GM23248 (cell line): ENCODE results near the gene CACNA1D. TPM values are rescaled to one million over a fixed set of nuclear protein-coding genes. Genes with fewer than 3 reads are reported as not detected.
"Not testable (repeated sequence)": the region's sequence is repeated elsewhere in the genome, so short reads cannot be mapped to it uniquely, and the experiment has no call there.

Source experiments
- DNase-seq: peaks from one replicate; pipeline ENCODE4 v3.0.0-alpha.2; 2015
- H2AFZ ChIP-seq: fragments of 200-600 bp; sonication (generic); 2 replicates; pipeline ENCODE4 v1.6.1; 2016; ENCODE audit warnings: antibody characterized with exemption
- H3F3A ChIP-seq: fragments of 200-600 bp; sonication (generic); 2 replicates; pipeline ENCODE4 v1.6.1; 2016; ENCODE audit warnings: mild to moderate bottlenecking, antibody characterized with exemption, mixed run types; ENCODE audit not compliant: insufficient read depth
- H3K27ac ChIP-seq: fragments of 200-600 bp; sonication (generic); 2 replicates; pipeline ENCODE4 v1.5.1; 2016; ENCODE audit warnings: mild to moderate bottlenecking
- H3K27me3 ChIP-seq: fragments of 200-600 bp; sonication (generic); replicated peaks from 2 replicates; pipeline ENCODE4 v1.6.1; 2016; ENCODE audit warnings: mild to moderate bottlenecking; ENCODE audit not compliant: insufficient read depth
- H3K36me3 ChIP-seq: fragments of 200-600 bp; sonication (generic); 2 replicates; pipeline ENCODE4 v1.6.1; 2016; ENCODE audit warnings: low read depth, mild to moderate bottlenecking
- H3K4me1 ChIP-seq: fragments of 200-600 bp; sonication (generic); 2 replicates; pipeline ENCODE4 v1.6.1; 2016; ENCODE audit warnings: mild to moderate bottlenecking; ENCODE audit not compliant: insufficient read depth
- H3K4me2 ChIP-seq: fragments of 200-600 bp; sonication (generic); one replicate; pipeline ENCODE4 v1.6.1; 2016; ENCODE audit warnings: mild to moderate bottlenecking; ENCODE audit not compliant: unreplicated experiment
- H3K4me3 ChIP-seq: fragments of 200-600 bp; sonication (generic); 2 replicates; pipeline ENCODE4 v1.5.1; 2016; ENCODE audit warnings: mild to moderate bottlenecking
- H3K79me2 ChIP-seq: fragments of 200-600 bp; sonication (generic); 2 replicates; pipeline ENCODE4 v1.6.1; 2016; ENCODE audit warnings: mild to moderate bottlenecking; ENCODE audit not compliant: insufficient read depth
- H3K9ac ChIP-seq: fragments of 200-600 bp; sonication (generic); 2 replicates; pipeline ENCODE4 v1.6.1; 2016; ENCODE audit warnings: mild to moderate bottlenecking
- H3K9me2 ChIP-seq: fragments of 200-600 bp; sonication (generic); 2 replicates; pipeline ENCODE4 v1.6.1; 2016; ENCODE audit warnings: mixed run types, mild to moderate bottlenecking, moderate library complexity; ENCODE audit not compliant: insufficient read depth
- H3K9me3 ChIP-seq: fragments of 200-600 bp; sonication (generic); one replicate; pipeline ENCODE4 v1.6.1; 2017; ENCODE audit warnings: low read depth
- H4K20me1 ChIP-seq: fragments of 200-600 bp; sonication (generic); 2 replicates; pipeline ENCODE4 v1.6.0; 2016; ENCODE audit not compliant: insufficient read depth
- EZH2 ChIP-seq: fragments of 200-600 bp; sonication (generic); IDR thresholded peaks from 2 replicates; pipeline ENCODE4 v1.6.1; 2018; ENCODE audit warnings: antibody characterized with exemption, mild to moderate bottlenecking; ENCODE audit not compliant: insufficient read depth, poor library complexity, severe bottlenecking
- EZH2phosphoT487 ChIP-seq: fragments of 200-600 bp; sonication (generic); IDR thresholded peaks from 2 replicates; pipeline ENCODE4 v1.6.1; 2018; ENCODE audit warnings: antibody characterized with exemption, moderate library complexity, mild to moderate bottlenecking, low read depth; ENCODE audit not compliant: insufficient read depth
- WGBS, 2 experiments: methylation state at CpG; one replicate each; pipeline ENCODE4 v1.1.6; 2015 to 2017; ENCODE audit warnings: low lambda C conversion rate in 2 of 2, low coverage in 1 of 2; ENCODE audit errors: missing lambda C conversion rate in 2 of 2; 5-methylcytosine and 5-hydroxymethylcytosine counted together
- in situ Hi-C: fragments of 300-500 bp; cut with MboI; formaldehyde crosslinking; loops from 2 replicates; pipeline ENCODE4 v1.15.0; 2020
- polyA plus RNA-seq: library from polyadenylated mRNA; unstranded; fragments of >200 nt; fragmentation: Nextera tagmentation; extraction: Ambion mirVana; gene quantifications from 2 replicates; pipeline ENCODE4 v1.2.1, GENCODE V29; 2016
- total RNA-seq: library from RNA; depleted of rRNA; stranded (reverse); fragments of >200 nt; shearing (Covaris generic); gene quantifications from 2 replicates; pipeline ENCODE4 v1.2.3, GENCODE V29; 2014; rRNA removed

Gene CACNA1D
- total RNA-seq (not detected in 2 replicates), polyA plus RNA-seq (not detected in 2 replicates)

DNA sequence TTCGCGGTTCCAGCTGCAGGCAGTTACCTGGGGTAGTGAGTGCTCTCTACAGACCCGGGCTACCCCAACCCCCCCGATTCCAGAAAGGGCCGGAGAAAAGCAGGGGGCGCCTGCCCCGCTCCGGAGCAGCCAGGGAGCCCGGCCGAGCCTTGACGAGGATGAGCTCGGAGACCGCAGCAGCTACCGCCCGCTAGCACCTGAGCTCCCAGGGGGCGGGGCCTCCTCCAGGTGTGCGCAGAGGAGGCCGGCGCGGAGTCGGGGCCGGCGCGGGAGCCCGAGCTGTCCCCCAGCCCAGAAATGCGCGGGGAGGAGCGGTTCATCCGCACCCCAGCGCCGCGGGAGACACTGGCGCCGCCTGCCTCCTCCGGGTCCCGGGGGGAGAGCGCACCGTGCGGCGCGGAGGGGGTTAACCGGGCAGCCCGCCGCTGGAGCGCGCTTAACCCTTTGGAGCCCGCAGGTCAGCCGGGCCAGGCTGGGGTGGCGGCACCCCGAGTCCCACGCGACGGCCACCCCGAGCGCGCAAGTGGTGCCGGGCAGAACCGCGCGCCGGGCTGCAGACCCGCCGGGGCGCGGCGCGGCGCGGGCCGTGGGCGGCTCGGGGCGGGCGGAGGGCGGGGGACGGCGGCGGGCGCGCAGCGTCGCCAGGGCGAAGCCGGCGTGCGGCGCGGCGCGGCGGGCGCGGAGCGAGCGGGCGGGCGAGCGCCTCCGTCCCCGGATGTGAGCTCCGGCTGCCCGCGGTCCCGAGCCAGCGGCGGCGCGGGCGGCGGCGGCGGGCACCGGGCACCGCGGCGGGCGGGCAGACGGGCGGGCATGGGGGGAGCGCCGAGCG is at the start of gene CACNA1D:
TSS of gene CACNA1D (plus strand) at position 649 of the 829 bp plus-strand sequence. CDS start 556 bp downstream, outside the sequence.
- Histone ChIP-seq H3K9me3 (no peaks in the 10 kb centered on the region), H3K27me3 (peaks cover 34% of the 10 kb centered on the region), H3K4me1 (no peaks in the 10 kb centered on the region), H3K9ac (no peak within 1 kb of the TSS), H3K9me2 (no peaks in the 10 kb centered on the region), H3F3A (no peaks in the 10 kb centered on the region), H3K4me3 (peak within 1 kb of the TSS; percentile 35; the same call in 1 of the 2 replicates), H3K79me2 (no peaks in the 10 kb centered on the region), H3K27ac (no peak within 1 kb of the TSS), H2AFZ (0 out of 2 replicates have a peak within 1 kb of the TSS, but pooled peaks have one; percentile 4), H4K20me1 (no peaks in the 10 kb centered on the region), H3K36me3 (no peaks in the 10 kb centered on the region), H3K4me2 (peak within 1 kb of the TSS; percentile 39)
- peak; percentile 42 for DNase-seq
- in situ Hi-C loops: no loop called here
- TF ChIP-seq EZH2phosphoT487: no peak
- TF ChIP-seq EZH2: no peak
- WGBS, 2 experiments: 3 to 7% methylated on average over 37 to 78 of the region's 122 CpGs

DNA sequence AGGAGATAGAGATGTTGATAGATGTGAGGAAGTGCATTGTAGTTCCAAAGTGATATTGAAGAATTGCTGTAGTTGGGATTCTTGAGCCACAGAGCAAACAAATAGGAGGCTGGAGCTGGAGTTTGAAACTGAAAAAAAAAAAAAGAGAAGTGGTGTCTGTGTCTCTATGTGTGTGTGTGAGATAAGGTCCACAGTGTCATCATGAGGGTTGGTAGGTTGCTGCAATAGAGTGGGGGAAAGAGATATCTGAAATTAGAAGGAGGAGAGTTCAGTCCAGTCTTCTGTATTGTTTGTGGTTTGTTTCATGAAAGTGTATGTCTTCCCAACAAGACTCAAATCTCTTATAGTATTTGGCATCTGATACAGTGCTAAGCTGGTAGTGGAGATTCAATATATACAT is 37.3 kb upstream of the CACNA1D start:
- Histone ChIP-seq H3K9ac (no peak overlapping the region), H3K27me3 (no peaks in the 10 kb centered on the region), H3K36me3 (no peaks in the 10 kb centered on the region), H3K4me1 (no peaks in the 10 kb centered on the region), H3K4me2 (no peak overlapping the region), H4K20me1 (no peaks in the 10 kb centered on the region), H3K79me2 (no peaks in the 10 kb centered on the region), H3K27ac (no peak overlapping the region), H3K4me3 (no peak overlapping the region), H2AFZ (no peak overlapping the region), H3K9me2 (no peaks in the 10 kb centered on the region), H3F3A (no peaks in the 10 kb centered on the region), H3K9me3 (no peaks in the 10 kb centered on the region)
- TF ChIP-seq EZH2: no peak
- TF ChIP-seq EZH2phosphoT487: no peak
- DNase-seq: no peak
- in situ Hi-C loops: no loop called here

DNA sequence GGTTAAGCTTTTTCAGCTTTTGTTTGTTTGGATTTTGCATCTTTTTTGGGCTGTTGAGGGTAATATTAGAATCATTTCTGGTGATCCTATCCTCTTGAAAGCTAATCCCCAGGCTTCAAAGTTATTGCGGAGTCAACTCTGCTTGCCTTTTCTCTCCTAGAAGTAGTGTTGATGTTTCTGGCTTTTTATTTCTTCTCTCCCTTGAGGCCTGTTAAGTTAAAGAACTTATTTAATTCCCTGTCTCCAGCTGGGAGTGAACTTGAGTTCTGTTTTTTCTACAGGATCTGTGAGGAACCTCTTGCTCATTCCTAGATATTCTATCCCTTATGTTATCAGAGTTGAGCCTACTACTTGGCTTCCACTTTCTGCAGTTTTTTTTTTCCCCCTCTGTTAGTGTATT is 34.1 kb upstream of the CACNA1D start:
- Histone ChIP-seq H2AFZ (no peak overlapping the region), H3K9ac (no peak overlapping the region), H3K4me3 (no peak overlapping the region), H3K27me3 (no peaks in the 10 kb centered on the region), H3K4me2 (no peak overlapping the region), H3K9me2 (no peaks in the 10 kb centered on the region), H3K36me3 (no peaks in the 10 kb centered on the region), H4K20me1 (no peaks in the 10 kb centered on the region), H3K27ac (no peak overlapping the region), H3K9me3 (no peaks in the 10 kb centered on the region), H3K4me1 (no peaks in the 10 kb centered on the region), H3K79me2 (no peaks in the 10 kb centered on the region), H3F3A (no peaks in the 10 kb centered on the region)
- no peak for DNase-seq
- no peak for TF ChIP-seq EZH2phosphoT487
- no peak for TF ChIP-seq EZH2
- in situ Hi-C loops: no loop called here
- WGBS, 2 experiments: 68 to 77% methylated on average over 1 of the region's 1 CpG

DNA sequence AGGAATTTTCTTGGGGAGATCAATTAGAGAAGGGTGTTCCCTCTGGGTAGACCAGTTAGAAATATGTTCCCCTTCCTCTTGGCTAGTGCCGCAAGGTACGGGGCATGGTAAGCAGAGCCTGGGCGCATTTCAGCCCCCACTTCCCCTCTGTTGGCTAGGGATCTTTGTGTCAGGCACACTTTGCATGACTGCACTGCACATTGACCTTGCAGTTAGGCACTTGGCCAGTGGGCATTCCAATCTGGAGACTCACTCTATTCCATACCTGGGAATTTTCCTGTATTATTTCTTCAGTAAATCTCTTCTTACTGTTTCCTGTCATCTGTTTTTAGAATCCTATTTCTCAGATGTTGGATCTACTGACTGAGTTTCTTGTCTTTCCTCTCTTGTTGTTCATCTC is 30.0 kb upstream of the CACNA1D start:
- Histone ChIP-seq H3K9me2 (no peaks in the 10 kb centered on the region), H3K4me3 (no peak overlapping the region), H3K4me2 (no peak overlapping the region), H4K20me1 (no peaks in the 10 kb centered on the region), H3K4me1 (no peaks in the 10 kb centered on the region), H3F3A (no peaks in the 10 kb centered on the region), H3K9ac (no peak overlapping the region), H3K27me3 (no peaks in the 10 kb centered on the region), H3K79me2 (no peaks in the 10 kb centered on the region), H3K36me3 (no peaks in the 10 kb centered on the region), H2AFZ (no peak overlapping the region), H3K9me3 (no peaks in the 10 kb centered on the region), H3K27ac (no peak overlapping the region)
- in situ Hi-C loops: no loop called here
- TF ChIP-seq EZH2phosphoT487: no peak
- TF ChIP-seq EZH2: no peak
- WGBS, 2 experiments: 83 to 84% methylated on average over 3 of the region's 3 CpGs
- no peak for DNase-seq

DNA sequence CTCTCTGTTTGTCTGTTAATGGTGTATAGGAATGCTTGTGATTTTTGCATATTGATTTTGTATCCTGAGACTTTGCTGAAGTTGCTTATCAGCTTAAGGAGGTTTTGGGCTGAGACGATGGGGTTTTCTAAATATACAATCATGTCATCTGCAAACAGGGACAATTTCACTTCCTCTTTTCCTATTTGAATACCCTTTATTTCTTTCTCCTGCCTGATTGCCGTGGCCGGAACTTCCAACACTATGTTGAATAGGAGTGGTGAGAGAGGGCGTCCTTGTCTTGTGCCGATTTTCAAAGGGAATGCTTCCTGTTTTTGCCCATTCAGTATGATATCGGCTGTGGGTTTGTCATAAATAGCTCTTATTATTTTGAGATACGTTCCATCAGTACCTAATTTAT is 24.7 kb upstream of the CACNA1D start:
- WGBS, 2 experiments: 42 to 48% methylated on average over 7 of the region's 7 CpGs
- H3K36me3 ChIP-seq, H3K9me2 ChIP-seq, H3K27me3 ChIP-seq, H3K4me2 ChIP-seq, H3K4me3 ChIP-seq, H2AFZ ChIP-seq, in situ Hi-C loops, H3K9me3 ChIP-seq, H4K20me1 ChIP-seq, H3F3A ChIP-seq, H3K79me2 ChIP-seq, H3K27ac ChIP-seq, H3K4me1 ChIP-seq, DNase-seq, H3K9ac ChIP-seq: not testable (repeated sequence)
